GM19238 (cell line): ENCODE results near the gene PER3.

Source experiments
- DNase-seq: peaks from one replicate; pipeline ENCODE4 v3.0.0; 2011; ENCODE audit warnings: low spot score; ENCODE audit not compliant: insufficient read length

The PER3 gene

GRCh38 chr1:7871136-7871535 lies 87.0 kb downstream of the PER3 start:
- DNase-seq = no peak

DNA sequence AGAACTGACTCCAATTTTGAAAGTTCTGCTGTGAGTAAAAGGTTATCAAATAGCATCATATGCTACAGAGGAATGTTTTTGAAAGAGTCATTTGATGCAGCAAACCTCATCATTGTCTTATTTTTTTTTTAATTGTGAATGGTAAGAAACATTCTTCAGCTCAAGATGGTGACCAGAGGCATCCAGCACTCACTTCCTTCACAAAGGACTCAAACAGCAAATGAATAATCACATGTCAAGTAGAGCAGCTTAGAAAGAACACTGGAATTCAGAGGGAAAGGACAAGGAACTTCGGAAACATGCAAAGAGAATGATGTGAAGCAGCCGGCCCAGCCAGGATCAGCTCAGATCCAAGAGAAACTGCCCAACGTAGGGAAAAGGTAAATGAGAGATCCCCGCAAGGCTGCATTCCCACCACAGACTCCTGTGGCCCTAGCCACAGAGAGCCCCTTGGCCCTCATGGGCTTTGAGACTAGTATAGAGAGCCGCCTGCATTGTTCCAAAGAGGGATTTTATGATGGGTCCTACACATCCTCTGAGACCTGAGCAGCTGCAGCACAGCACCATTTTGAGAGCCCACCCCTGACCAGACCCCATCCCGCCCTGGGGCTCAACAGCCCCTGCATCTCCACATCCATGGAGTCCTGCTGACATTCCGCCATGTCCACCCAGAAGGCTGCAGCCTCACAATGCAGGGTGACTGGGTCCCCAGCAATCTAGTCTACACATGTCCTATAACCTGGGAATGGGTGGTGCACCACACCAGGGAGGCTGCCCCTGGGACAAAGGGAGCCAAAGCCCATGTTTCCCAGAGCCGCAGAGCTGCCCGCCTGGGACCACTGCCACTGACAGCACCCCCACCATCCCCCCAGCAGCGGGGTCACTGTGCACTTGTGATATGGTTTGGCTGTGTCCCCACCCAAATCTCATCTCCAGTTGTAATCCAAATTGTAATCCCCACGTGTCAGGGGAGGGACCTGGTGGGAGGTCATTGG lies 90.0 kb downstream of the PER3 start:
- no peak for DNase-seq

DNA sequence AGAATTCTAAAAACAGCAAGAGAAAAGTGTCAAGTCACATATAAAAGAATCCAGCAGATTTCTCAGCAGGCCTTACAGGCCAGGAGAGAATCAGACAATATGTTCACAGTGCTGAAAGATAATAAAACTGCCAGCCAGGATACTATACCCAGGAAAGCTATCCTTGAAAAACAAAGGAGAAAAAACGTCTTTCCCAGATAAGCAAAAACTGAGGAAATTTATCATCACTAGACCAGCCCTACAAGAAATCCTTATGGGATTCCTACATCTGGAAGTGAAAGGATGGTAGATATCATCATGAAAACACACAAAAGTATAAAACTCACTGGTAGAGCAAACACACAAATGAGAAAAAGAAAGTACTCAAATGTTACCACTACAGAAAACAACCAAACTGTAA lies 93.9 kb downstream of the PER3 start:
- no peak for DNase-seq

DNA sequence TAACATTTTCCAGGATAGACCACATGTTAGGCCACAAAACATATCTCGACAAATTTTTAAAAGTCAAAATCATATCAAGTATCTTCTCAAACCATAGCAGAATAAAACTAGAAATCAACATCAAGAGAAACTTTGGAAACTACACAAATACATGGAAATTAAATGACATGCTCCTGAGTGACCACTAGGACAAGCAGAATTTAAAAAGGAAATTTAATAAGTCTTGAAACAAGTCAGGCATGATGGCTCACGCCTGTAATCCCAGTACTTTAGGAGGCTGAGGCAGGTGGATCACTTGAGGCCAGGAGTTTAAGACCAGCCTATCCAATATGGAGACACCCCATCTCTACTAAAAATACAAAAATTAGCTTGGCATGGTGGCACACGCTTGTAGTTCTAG lies 95.1 kb downstream of the PER3 start:
- DNase-seq = no peak

DNA sequence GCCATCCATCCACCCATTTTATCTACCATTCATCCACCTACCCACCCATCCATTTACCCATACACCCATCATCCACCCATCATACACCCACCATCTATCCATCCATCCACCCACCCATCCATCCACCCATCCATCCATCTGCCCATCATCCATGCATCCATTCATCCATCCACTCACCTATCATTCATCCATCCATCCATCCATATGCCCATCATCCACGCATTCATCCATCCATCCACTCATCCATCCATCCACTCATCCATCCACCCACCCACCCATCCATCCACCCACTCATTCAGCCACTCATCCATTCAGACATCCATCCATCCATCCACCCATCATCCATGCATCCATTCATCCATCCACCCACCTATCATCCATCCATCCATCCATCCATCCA lies 100.7 kb downstream of the PER3 start:
- no peak for DNase-seq

GRCh38 chr1:7885513-7886404 lies 101.7 kb downstream of the PER3 start:
- no peak for DNase-seq

DNA sequence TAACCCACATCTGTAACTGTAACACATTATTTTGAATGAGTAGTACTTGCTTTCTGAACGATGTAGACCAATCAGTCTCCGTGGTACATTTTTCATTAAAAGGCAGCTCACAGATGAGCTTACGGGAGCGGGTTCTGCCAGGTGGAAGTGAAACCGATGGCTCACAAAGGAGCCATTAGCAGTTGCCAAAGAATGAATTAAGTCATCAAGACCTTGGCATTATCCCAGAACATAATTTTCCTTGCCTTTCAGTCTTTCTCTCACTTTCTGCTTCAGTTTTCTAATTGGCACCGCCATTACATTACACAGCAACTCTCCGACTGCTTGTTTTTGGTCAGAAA lies 102.3 kb downstream of the PER3 start:
- DNase-seq = no peak

- DNase-seq = no peak
These were observed 104.4 kb downstream of the PER3 start for GRCh38 chr1:7888248-7889081.

DNA sequence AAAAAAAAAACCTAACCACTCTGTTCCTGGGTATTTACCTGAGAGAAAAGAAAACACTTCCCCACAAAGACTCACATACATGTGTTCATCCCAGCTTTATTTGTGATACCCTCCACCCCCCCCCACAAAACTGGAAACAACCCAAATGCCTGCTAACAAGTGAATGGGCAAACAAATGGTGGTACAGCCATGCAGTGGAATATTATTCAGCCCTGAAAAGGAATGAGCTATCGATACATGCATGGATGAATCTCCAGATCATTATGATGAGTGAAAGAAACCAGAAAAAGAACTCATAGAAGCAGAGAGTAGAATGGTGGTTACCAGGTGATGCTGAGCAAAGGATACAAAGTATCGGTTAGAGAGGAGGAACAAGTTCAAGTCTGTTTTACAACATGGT lies 106.8 kb downstream of the PER3 start:
- DNase-seq = no peak

- DNase-seq = no peak
These were observed 107.7 kb downstream of the PER3 start for GRCh38 chr1:7891804-7892203.

- DNase-seq = no peak
These were observed 109.6 kb downstream of the PER3 start for GRCh38 chr1:7893529-7894180.
